ENCODE data around the gene NCF2.

NCF2 gene

GRCh38 chr1:183593356-183593755 is 3.1 kb upstream of the NCF2 start:
- H3K9me3 ChIP-seq (ENCODE audit: control insufficient read depth, low read length), result no peaks in the 10 kb centered on the region
- no peak overlapping the region for H3K27ac ChIP-seq
- H3K36me3 ChIP-seq (ENCODE audit: control insufficient read depth, insufficient read depth, low read length), result no peaks in the 10 kb centered on the region
- H3K79me2 ChIP-seq, result no peaks in the 10 kb centered on the region
- no peak overlapping the region for H3K4me3 ChIP-seq (ENCODE audit: low read depth, low read length)
- H3K27me3 ChIP-seq (ENCODE audit: control insufficient read depth, insufficient read depth, low read length), result no peaks in the 10 kb centered on the region
- no peak overlapping the region for H2AFZ ChIP-seq
- TF ChIP-seq CTCF (IDR thresholded peaks at IDR 0.05), result no peak
- no peak overlapping the region for H3K9ac ChIP-seq
- H3K4me2 ChIP-seq (ENCODE audit: low read length), result no peak overlapping the region
- no peaks in the 10 kb centered on the region for H3K4me1 ChIP-seq

- no peaks in the 10 kb centered on the region for H3K36me3 ChIP-seq (ENCODE audit: control insufficient read depth, insufficient read depth, low read length)
- no peak overlapping the region for H3K27ac ChIP-seq
- no peaks in the 10 kb centered on the region for H3K9me3 ChIP-seq (ENCODE audit: control insufficient read depth, low read length)
- H3K27me3 ChIP-seq (ENCODE audit: control insufficient read depth, insufficient read depth, low read length), result no peaks in the 10 kb centered on the region
- H3K4me2 ChIP-seq (ENCODE audit: low read length), result no peak overlapping the region
- no peak for TF ChIP-seq CTCF (IDR thresholded peaks at IDR 0.05)
- H3K79me2 ChIP-seq, result no peaks in the 10 kb centered on the region
- H3K9ac ChIP-seq, result no peak overlapping the region
- no peaks in the 10 kb centered on the region for H3K4me1 ChIP-seq
- no peak overlapping the region for H2AFZ ChIP-seq
- no peak overlapping the region for H3K4me3 ChIP-seq (ENCODE audit: low read depth, low read length)
Observed at GRCh38 chr1:183592733-183593132, 2.5 kb upstream of the NCF2 start.

GRCh38 chr1:183589874-183590243 is 400 bp downstream of the NCF2 start:
- Histone ChIP-seq H3K79me2 (no peaks in the 10 kb centered on the region), H3K4me2 (ENCODE audit: low read length) (no peak overlapping the region), H3K4me3 (ENCODE audit: low read depth, low read length) (no peak overlapping the region), H3K36me3 (ENCODE audit: control insufficient read depth, insufficient read depth, low read length) (no peaks in the 10 kb centered on the region), H3K27me3 (ENCODE audit: control insufficient read depth, insufficient read depth, low read length) (no peaks in the 10 kb centered on the region), H3K9ac (no peak overlapping the region), H2AFZ (no peak overlapping the region), H3K27ac (no peak overlapping the region), H3K9me3 (ENCODE audit: control insufficient read depth, low read length) (no peaks in the 10 kb centered on the region), H3K4me1 (no peaks in the 10 kb centered on the region)
- no peak for TF ChIP-seq CTCF (IDR thresholded peaks at IDR 0.05)

- H3K36me3 ChIP-seq (ENCODE audit: control insufficient read depth, insufficient read depth, low read length), result no peaks in the 10 kb centered on the region
- H3K4me1 ChIP-seq, result no peaks in the 10 kb centered on the region
- H3K4me2 ChIP-seq (ENCODE audit: low read length), result no peak overlapping the region
- no peak overlapping the region for H3K4me3 ChIP-seq (ENCODE audit: low read depth, low read length)
- no peak overlapping the region for H3K9ac ChIP-seq
- no peak overlapping the region for H3K27ac ChIP-seq
- no peaks in the 10 kb centered on the region for H3K27me3 ChIP-seq (ENCODE audit: control insufficient read depth, insufficient read depth, low read length)
- H3K79me2 ChIP-seq, result no peaks in the 10 kb centered on the region
- TF ChIP-seq CTCF (IDR thresholded peaks at IDR 0.05), result no peak
- no peaks in the 10 kb centered on the region for H3K9me3 ChIP-seq (ENCODE audit: control insufficient read depth, low read length)
- H2AFZ ChIP-seq, result no peak overlapping the region
Observed at GRCh38 chr1:183589384-183589783, 875 bp downstream of the NCF2 start.

- no peak overlapping the region for H3K4me3 ChIP-seq (ENCODE audit: low read depth, low read length)
- no peak overlapping the region for H3K4me2 ChIP-seq (ENCODE audit: low read length)
- no peaks in the 10 kb centered on the region for H3K27me3 ChIP-seq (ENCODE audit: control insufficient read depth, insufficient read depth, low read length)
- H3K4me1 ChIP-seq, result no peaks in the 10 kb centered on the region
- no peaks in the 10 kb centered on the region for H3K36me3 ChIP-seq (ENCODE audit: control insufficient read depth, insufficient read depth, low read length)
- no peak for TF ChIP-seq CTCF (IDR thresholded peaks at IDR 0.05)
- no peak overlapping the region for H2AFZ ChIP-seq
- H3K9ac ChIP-seq, result no peak overlapping the region
- no peaks in the 10 kb centered on the region for H3K79me2 ChIP-seq
- no peak overlapping the region for H3K27ac ChIP-seq
- no peaks in the 10 kb centered on the region for H3K9me3 ChIP-seq (ENCODE audit: control insufficient read depth, low read length)
Observed at GRCh38 chr1:183588827-183589226, 1.4 kb downstream of the NCF2 start.

Data from parathyroid adenoma (tissue), 2 donors.